ENCODE data around the gene SERAC1. TPM values are rescaled to one million over a fixed set of nuclear protein-coding genes. Genes with fewer than 3 reads are reported as not detected.
A peak's percentile ranks its signal among the peaks of the same experiment; 100 is the strongest.

Gene SERAC1
- total RNA-seq, 2 donors from 2014 or later = 15.1 to 19.4 TPM

- no peak for DNase-seq
- H3K9ac ChIP-seq (ENCODE audit: extremely low read depth, low read length, poor library complexity, severe bottlenecking) = no peak overlapping the region
- WGBS, 2 experiments (ENCODE audit: insufficient coverage in 1 of 2, insufficient read length in 1 of 2) = 95 to 99% methylated on average over 2 to 5 of the region's 5 CpGs
- H3K4me1 ChIP-seq (ENCODE audit: control insufficient read depth, insufficient read depth, low read length) = no peaks in the 10 kb centered on the region
- TF ChIP-seq CTCF (conservative IDR thresholded peaks at IDR 0.05) = no peak
- H3K27ac ChIP-seq (ENCODE audit: low read depth, low read length) = no peak overlapping the region
- H3K4me1 Mint-ChIP-seq = peaks cover 7% of the 10 kb centered on the region
- peaks cover 60% of the 10 kb centered on the region for H3K36me3 Mint-ChIP-seq (ENCODE audit: low read depth)
- H3K27ac Mint-ChIP-seq = no peak overlapping the region
- H3K27me3 Mint-ChIP-seq (ENCODE audit: insufficient read depth) = no peaks in the 10 kb centered on the region
- no peaks in the 10 kb centered on the region for H3K27me3 ChIP-seq (ENCODE audit: control insufficient read depth, insufficient read depth, low read length, poor library complexity, severe bottlenecking)
- no peak overlapping the region for H3K4me3 Mint-ChIP-seq
- H3K36me3 ChIP-seq (ENCODE audit: control insufficient read depth, insufficient read depth, low read length) = peaks cover 86% of the 10 kb centered on the region
- no peaks in the 10 kb centered on the region for H3K9me3 ChIP-seq (ENCODE audit: control insufficient read depth, low read length)
- H3K4me3 ChIP-seq (ENCODE audit: low read length) = no peak overlapping the region
- no peaks in the 10 kb centered on the region for H3K9me3 Mint-ChIP-seq
These were observed 17.4 kb downstream of the SERAC1 start for GRCh38 chr6:158150701-158151100.

GRCh38 chr6:158149641-158150040 lies 18.4 kb downstream of the SERAC1 start:
- Mint-ChIP-seq H3K36me3 (ENCODE audit: low read depth) (peaks cover 53% of the 10 kb centered on the region), H3K27me3 (ENCODE audit: insufficient read depth) (no peaks in the 10 kb centered on the region), H3K4me3 (no peak overlapping the region), H3K9me3 (no peaks in the 10 kb centered on the region), H3K27ac (no peak overlapping the region), H3K4me1 (peaks cover 7% of the 10 kb centered on the region)
- H3K4me3 ChIP-seq (ENCODE audit: low read length) = no peak overlapping the region
- no peak for DNase-seq
- no peaks in the 10 kb centered on the region for H3K4me1 ChIP-seq (ENCODE audit: control insufficient read depth, insufficient read depth, low read length)
- WGBS, 2 experiments (ENCODE audit: insufficient coverage in 1 of 2, insufficient read length in 1 of 2) = 75 to 80% methylated on average over 3 of the region's 3 CpGs
- no peaks in the 10 kb centered on the region for H3K9me3 ChIP-seq (ENCODE audit: control insufficient read depth, low read length)
- H3K36me3 ChIP-seq (ENCODE audit: control insufficient read depth, insufficient read depth, low read length) = peaks cover 84% of the 10 kb centered on the region
- no peak overlapping the region for H3K27ac ChIP-seq (ENCODE audit: low read depth, low read length)
- H3K27me3 ChIP-seq (ENCODE audit: control insufficient read depth, insufficient read depth, low read length, poor library complexity, severe bottlenecking) = no peaks in the 10 kb centered on the region
- H3K9ac ChIP-seq (ENCODE audit: extremely low read depth, low read length, poor library complexity, severe bottlenecking) = no peak overlapping the region
- no peak for TF ChIP-seq CTCF (conservative IDR thresholded peaks at IDR 0.05)

- Histone ChIP-seq H3K36me3 (ENCODE audit: control insufficient read depth, insufficient read depth, low read length) (peaks cover 87% of the 10 kb centered on the region), H3K4me1 (ENCODE audit: control insufficient read depth, insufficient read depth, low read length) (no peaks in the 10 kb centered on the region), H3K9me3 (ENCODE audit: control insufficient read depth, low read length) (no peaks in the 10 kb centered on the region), H3K9ac (ENCODE audit: extremely low read depth, low read length, poor library complexity, severe bottlenecking) (no peak overlapping the region), H3K4me3 (ENCODE audit: low read length) (no peak overlapping the region), H3K27me3 (ENCODE audit: control insufficient read depth, insufficient read depth, low read length, poor library complexity, severe bottlenecking) (no peaks in the 10 kb centered on the region), H3K27ac (ENCODE audit: low read depth, low read length) (no peak overlapping the region)
- H3K4me1 Mint-ChIP-seq = peaks cover 2% of the 10 kb centered on the region
- H3K27me3 Mint-ChIP-seq (ENCODE audit: insufficient read depth) = no peaks in the 10 kb centered on the region
- peak; percentile 77 for TF ChIP-seq CTCF (conservative IDR thresholded peaks at IDR 0.05)
- H3K9me3 Mint-ChIP-seq = no peaks in the 10 kb centered on the region
- no peak overlapping the region for H3K4me3 Mint-ChIP-seq
- peaks cover 56% of the 10 kb centered on the region for H3K36me3 Mint-ChIP-seq (ENCODE audit: low read depth)
- no peak overlapping the region for H3K27ac Mint-ChIP-seq
- DNase-seq = peak; percentile 71
- 69% methylated on average over 1 of the region's 1 CpG; no CpG with 5 or more reads in 1 of the 2 experiments for WGBS, 2 experiments (ENCODE audit: insufficient coverage in 1 of 2, insufficient read length in 1 of 2)
These were observed 24.4 kb downstream of the SERAC1 start for GRCh38 chr6:158143700-158144099.

Measured in endodermal cell (in vitro differentiated cells).